OCI-LY7 (cell line): ENCODE results near the gene RNF215. TPM values are rescaled to one million over a fixed set of nuclear protein-coding genes. Genes with fewer than 3 reads are reported as not detected.

Experiments
- BruUV-seq: library from RNA; stranded (reverse); fragments of 400-500 nt; replicated peaks from 2 replicates; lab custom pipeline; 2021; lab: Mats Ljungman, UMichigan
- CTCF ChIA-PET: fragments of 300-600 bp; sonication (Branson Sonifier 250); formaldehyde crosslinking; loops from one replicate; lab custom pipeline; 2022; ENCODE audit warnings: antibody characterized with exemption; ENCODE audit not compliant: unreplicated experiment; lab: Charles Lee
- POLR2A ChIA-PET: fragments of 300-600 bp; sonication (Branson Sonifier 250); formaldehyde crosslinking; loops from one replicate; lab custom pipeline; 2022; ENCODE audit warnings: antibody characterized with exemption; lab: Charles Lee
- DNase-seq: peaks from one replicate; pipeline ENCODE4 v3.0.0-alpha.2; 2015; ENCODE audit warnings: low spot score
- H2AFZ ChIP-seq: fragments of 200-600 bp; sonication (generic), shearing (Covaris generic); 2 replicates; pipeline ENCODE4 v1.6.1; 2014; ENCODE audit warnings: mild to moderate bottlenecking, antibody characterized with exemption, low read length, moderate library complexity
- H3K27ac ChIP-seq: fragments of 200-600 bp; sonication (generic); 2 replicates; pipeline ENCODE4 v1.5.1; 2014; ENCODE audit warnings: mixed run types, low read depth, mild to moderate bottlenecking, moderate library complexity, low read length, inconsistent platforms; ENCODE audit not compliant: poor library complexity, severe bottlenecking
- H3K36me3 ChIP-seq: fragments of 200-600 bp; sonication (generic); 2 replicates; pipeline ENCODE4 v1.6.1; 2014; ENCODE audit warnings: mild to moderate bottlenecking, antibody characterized with exemption, low read length, moderate library complexity, mixed read lengths; ENCODE audit not compliant: insufficient read depth
- H3K4me1 ChIP-seq: fragments of 200-600 bp; sonication (generic); 2 replicates; pipeline ENCODE4 v1.5.1; 2014; ENCODE audit warnings: mild to moderate bottlenecking, low read length; ENCODE audit not compliant: insufficient read depth, poor library complexity, severe bottlenecking
- H3K4me2 ChIP-seq: fragments of 200-600 bp; sonication (generic); 2 replicates; pipeline ENCODE4 v1.6.1; 2014; ENCODE audit warnings: mild to moderate bottlenecking, low read length
- H3K4me3 ChIP-seq: fragments of 200-600 bp; sonication (generic); 2 replicates; pipeline ENCODE4 v1.5.1; 2014; ENCODE audit warnings: mild to moderate bottlenecking, low read depth, low read length; ENCODE audit not compliant: poor library complexity, severe bottlenecking
- H3K79me2 ChIP-seq: fragments of 200-600 bp; sonication (generic); 2 replicates; pipeline ENCODE4 v1.6.1; 2016; ENCODE audit warnings: low read depth, mild to moderate bottlenecking, low read length, moderate library complexity, mixed read lengths; ENCODE audit not compliant: insufficient read depth
- H3K9me2 ChIP-seq: fragments of 200-600 bp; sonication (generic); 2 replicates; pipeline ENCODE4 v1.6.1; 2016; ENCODE audit warnings: mild to moderate bottlenecking, low read length, mixed read lengths; ENCODE audit not compliant: insufficient read depth
- H3K9me3 ChIP-seq: fragments of 200-600 bp; sonication (generic); 2 replicates; pipeline ENCODE4 v1.6.1; 2014; ENCODE audit warnings: mild to moderate bottlenecking, mixed run types, low read length, mixed read lengths
- H4K20me1 ChIP-seq: fragments of 200-600 bp; sonication (generic); 2 replicates; pipeline ENCODE4 v1.6.1; 2014; ENCODE audit warnings: mild to moderate bottlenecking, antibody characterized with exemption, low read length, moderate library complexity, mixed read lengths; ENCODE audit not compliant: insufficient read depth
- CTCF ChIP-seq: fragments of 200-600 bp; sonication (generic); conservative IDR thresholded peaks from 2 replicates; pipeline ENCODE4 v1.5.1; 2014; ENCODE audit warnings: mild to moderate bottlenecking, antibody characterized with exemption, low read length, moderate library complexity, mixed read lengths
- EZH2phosphoT487 ChIP-seq: fragments of 200-600 bp; sonication (generic); IDR thresholded peaks from 2 replicates; pipeline ENCODE4 v1.6.1; 2018; ENCODE audit warnings: low read depth, borderline replicate concordance, mild to moderate bottlenecking, mixed run types, antibody characterized with exemption, low read length, moderate library complexity, mixed read lengths
- intact Hi-C: fragments of 100-400 bp; cut with micrococcal nuclease; formaldehyde crosslinking; loops from one replicate; pipeline ENCODE4 v1.10.0; 2022; ENCODE audit not compliant: unreplicated experiment
- total RNA-seq, 2 experiments: library from RNA; depleted of rRNA in 1 of 2; stranded (reverse); fragments of >200 nt in 1 of 2; shearing (Covaris generic) in 1 of 2; gene quantifications; 2 replicates each; pipeline ENCODE4 v1.2.3, GENCODE V29; 2014 to 2022

Gene RNF215
- total RNA-seq, 2 experiments from 2014 or later, result 8.0 to 13.8 TPM

GRCh38 chr22:30392661-30393321, 5.6 kb upstream of the RNF215 start:
- H3K79me2 ChIP-seq, result no peaks in the 10 kb centered on the region
- ChIA-PET CTCF (interaction anchor here (1.6 to 2.0 kb wide), 2 partner anchors 105 to 130 kb away, joined by 5 to 6 read pairs; no protein-coding TSS in a partner anchor), POLR2A (interaction anchor here (0.6 to 2.0 kb wide), 3 partner anchors 32 to 61 kb away, joined by 3 to 15 read pairs (median 3); partner anchors contain the start of gene MTFP1)
- BruUV-seq, result no TSS peak
- peak overlapping the region; percentile 70 for H2AFZ ChIP-seq
- no peaks in the 10 kb centered on the region; the same call in 1 of the 2 replicates for H3K36me3 ChIP-seq
- intact Hi-C loops, result no loop called here
- peak overlapping the region; percentile 73 for H3K4me2 ChIP-seq
- H3K9me2 ChIP-seq, result no peaks in the 10 kb centered on the region
- H3K9me3 ChIP-seq, result peaks cover 6% of the 10 kb centered on the region; the same call in 1 of the 2 replicates
- peak overlapping the region; percentile 28 for H3K4me3 ChIP-seq
- no peaks in the 10 kb centered on the region for H4K20me1 ChIP-seq
- H3K27ac ChIP-seq, result peak overlapping the region; percentile 58
- DNase-seq, result peak; percentile 62
- TF ChIP-seq EZH2phosphoT487 (no peak), CTCF (no peak)
- H3K4me1 ChIP-seq, result peaks cover 31% of the 10 kb centered on the region

GRCh38 chr22:30390974-30391691, 3.9 kb upstream of the RNF215 start:
- Histone ChIP-seq H2AFZ (peak overlapping the region; percentile 70), H3K4me1 (peaks cover 38% of the 10 kb centered on the region), H3K4me3 (no peak overlapping the region), H3K9me3 (peaks cover 6% of the 10 kb centered on the region; the same call in 1 of the 2 replicates), H3K79me2 (no peaks in the 10 kb centered on the region), H3K27ac (peak overlapping the region; percentile 58), H3K4me2 (peak overlapping the region; percentile 73), H3K36me3 (no peaks in the 10 kb centered on the region; the same call in 1 of the 2 replicates), H4K20me1 (no peaks in the 10 kb centered on the region), H3K9me2 (no peaks in the 10 kb centered on the region)
- POLR2A ChIA-PET, result interaction anchor here (2.0 kb wide), 1 partner anchor 33 kb away, joined by 15 read pairs; the partner anchor contains the start of gene MTFP1
- CTCF ChIA-PET, result interaction anchor here (0.6 to 2.0 kb wide), 4 partner anchors 34 to 128 kb away, joined by 4 to 11 read pairs (median 6); no protein-coding TSS in a partner anchor
- no peak for TF ChIP-seq EZH2phosphoT487
- TF ChIP-seq CTCF, result peak; percentile 93
- DNase-seq, result peak; percentile 94
- intact Hi-C loops, result loop anchor here (1.0 to 2.0 kb wide), 4 partner anchors 32 to 128 kb away; no protein-coding TSS in a partner anchor
- no TSS peak for BruUV-seq
